Right renal cortex interstitium (tissue), 3 donors: Measurements from ENCODE around the gene ULK1. TPM values are rescaled to one million over a fixed set of nuclear protein-coding genes. Genes with fewer than 3 reads are reported as not detected.
"Not testable (repeated sequence)": the region's sequence is repeated elsewhere in the genome, so short reads cannot be mapped to it uniquely, and the experiment has no call there.

ENCODE experiments used
- DNase-seq, 3 donors: peaks; one replicate each; pipeline ENCODE4 v3.0.0-alpha.2; 2013; ENCODE audit warnings: low read depth in 3 of 3, low spot score in 2 of 3
- polyA plus RNA-seq, 3 donors: library from polyadenylated mRNA; unstranded; fragments of 120-200 nt; gene quantifications; one replicate each; pipeline ENCODE4 v1.2.1, GENCODE V29; 2013; ENCODE audit not compliant: insufficient read length in 3 of 3

ULK1 gene
- polyA plus RNA-seq, 3 donors, result 18.4 to 20.5 (median 19.8) TPM

GRCh38 chr12:131861261-131862083, 33.0 kb upstream of the ULK1 start:
- DNase-seq, result no peak

GRCh38 chr12:131862084-131862441, 32.4 kb upstream of the ULK1 start:
- DNase-seq, result no peak

GRCh38 chr12:131862600-131862993, 31.8 kb upstream of the ULK1 start:
- no peak for DNase-seq

- no peak for DNase-seq
Observed at GRCh38 chr12:131862994-131863710, 31.3 kb upstream of the ULK1 start.

- DNase-seq, result no peak
Observed at GRCh38 chr12:131863711-131864396, 30.6 kb upstream of the ULK1 start.

GRCh38 chr12:131864469-131864868, 30.0 kb upstream of the ULK1 start:
- no peak for DNase-seq

GRCh38 chr12:131865180-131865875, 29.1 kb upstream of the ULK1 start:
- no peak for DNase-seq

- DNase-seq, result no peak
Observed at GRCh38 chr12:131867471-131867870, 27.0 kb upstream of the ULK1 start.

GRCh38 chr12:131867891-131868675, 26.3 kb upstream of the ULK1 start:
- no peak for DNase-seq

- DNase-seq, result no peak
Observed at GRCh38 chr12:131869871-131870418, 24.5 kb upstream of the ULK1 start.

GRCh38 chr12:131871677-131872076, 22.7 kb upstream of the ULK1 start:
- DNase-seq, result no peak

- no peak for DNase-seq
Observed at GRCh38 chr12:131872154-131873051, 22.0 kb upstream of the ULK1 start.

GRCh38 chr12:131873293-131873692, 21.1 kb upstream of the ULK1 start:
- DNase-seq, result no peak

- DNase-seq, result not testable (repeated sequence)
Observed at GRCh38 chr12:131874972-131875371, 19.4 kb upstream of the ULK1 start.

GRCh38 chr12:131877216-131877615, 17.2 kb upstream of the ULK1 start:
- not testable (repeated sequence) for DNase-seq

GRCh38 chr12:131878436-131878835, 16.0 kb upstream of the ULK1 start:
- not testable (repeated sequence) for DNase-seq

- DNase-seq, result no peak
Observed at GRCh38 chr12:131882804-131883520, 11.5 kb upstream of the ULK1 start.

- no peak for DNase-seq
Observed at GRCh38 chr12:131883521-131883900, 10.9 kb upstream of the ULK1 start.
